ENCODE data around the gene FARP2. TPM values are rescaled to one million over a fixed set of nuclear protein-coding genes. Genes with fewer than 3 reads are reported as not detected.

The FARP2 gene
- total RNA-seq, 4 donors from 2014 or later: 63.3 to 86.4 (median 66.0) TPM

- H3K4me3 ChIP-seq (ENCODE audit: low read depth, poor library complexity, severe bottlenecking): no peak overlapping the region
- DNase-seq (ENCODE audit: low spot score in 2 of 2): no peak
- intact Hi-C loops (cut with DNase I; ENCODE audit: low total_unique reads): no loop called here
- 93 to 95% methylated on average over 8 to 13 of the region's 13 CpGs for WGBS, 2 donors
- TF ChIP-seq POLR2A (IDR thresholded peaks at IDR 0.05) (no peak), CTCF (IDR thresholded peaks at IDR 0.05) (no peak)
Observed at GRCh38 chr2:241459520-241459919, 103.4 kb downstream of the FARP2 start.

- 70 to 71% methylated on average over 3 of the region's 3 CpGs for WGBS, 2 donors
- no peak overlapping the region for H3K4me3 ChIP-seq (ENCODE audit: low read depth, poor library complexity, severe bottlenecking)
- no peak for TF ChIP-seq CTCF (IDR thresholded peaks at IDR 0.05)
- TF ChIP-seq POLR2A (IDR thresholded peaks at IDR 0.05): no peak
- intact Hi-C loops (cut with DNase I; ENCODE audit: low total_unique reads): no loop called here
- DNase-seq (ENCODE audit: low spot score in 2 of 2): no peak
Observed at GRCh38 chr2:241460631-241461030, 104.5 kb downstream of the FARP2 start.

GRCh38 chr2:241461693-241462677 lies 105.9 kb downstream of the FARP2 start:
- DNase-seq (ENCODE audit: low spot score in 2 of 2): no peak
- no peak overlapping the region for H3K4me3 ChIP-seq (ENCODE audit: low read depth, poor library complexity, severe bottlenecking)
- intact Hi-C loops (cut with DNase I; ENCODE audit: low total_unique reads): no loop called here

GRCh38 chr2:241463276-241464135 lies 107.4 kb downstream of the FARP2 start:
- 90 to 93% methylated on average over 18 of the region's 18 CpGs for WGBS, 2 donors
- no peak overlapping the region for H3K4me3 ChIP-seq (ENCODE audit: low read depth, poor library complexity, severe bottlenecking)
- intact Hi-C loops (cut with DNase I; ENCODE audit: low total_unique reads): no loop called here
- TF ChIP-seq CTCF (IDR thresholded peaks at IDR 0.05) (no peak), POLR2A (IDR thresholded peaks at IDR 0.05) (no peak)
- no peak for DNase-seq (ENCODE audit: low spot score in 2 of 2)

More at GRCh38 chr2:241461693-241462677, 105.9 kb downstream of the FARP2 start:
- TF ChIP-seq POLR2A (IDR thresholded peaks at IDR 0.05): no peak
- TF ChIP-seq CTCF (IDR thresholded peaks at IDR 0.05): no peak
- 93% methylated on average over 19 of the region's 19 CpGs for WGBS, 2 donors

- no peak overlapping the region for H3K4me3 ChIP-seq (ENCODE audit: low read depth, poor library complexity, severe bottlenecking)
- TF ChIP-seq POLR2A (IDR thresholded peaks at IDR 0.05) (no peak), CTCF (IDR thresholded peaks at IDR 0.05) (no peak)
- WGBS, 2 donors: 72 to 83% methylated on average over 12 of the region's 12 CpGs
- intact Hi-C loops (cut with DNase I; ENCODE audit: low total_unique reads): no loop called here
- DNase-seq (ENCODE audit: low spot score in 2 of 2): no peak
Observed at GRCh38 chr2:241465543-241465942, 109.5 kb downstream of the FARP2 start.

Data from lower leg skin (tissue), 4 donors.